Psoas muscle (tissue), 8 donors: ENCODE results near the gene NEK11. TPM values are rescaled to one million over a fixed set of nuclear protein-coding genes. Genes with fewer than 3 reads are reported as not detected.

ENCODE experiments used
- ATAC-seq, 4 donors: fragments of 200-7000 bp; cut with Tn5 transposase; one replicate each; pipeline ENCODE4 v1.9.1; 2020; ENCODE audit warnings: moderate library complexity in 3 of 4, mild to moderate bottlenecking in 2 of 4
- DNase-seq, 2 donors: peaks; one replicate each; pipeline ENCODE4 v3.0.0-alpha.2; 2020
- H3K27ac ChIP-seq: fragments of 200-600 bp; one replicate; pipeline ENCODE4 v1.8.0; 2022
- H3K27me3 ChIP-seq, 3 donors: fragments of 200-600 bp in 1 of 3; one replicate each; pipeline versions ENCODE4 v1.6.1 to v1.8.0; 2013 to 2022; ENCODE audit warnings: low read length in 2 of 3, mild to moderate bottlenecking in 2 of 3, moderate library complexity in 1 of 3; ENCODE audit not compliant: insufficient read depth in 3 of 3
- H3K36me3 ChIP-seq, 2 donors: fragments of 200-600 bp in 1 of 2; one replicate each; pipeline versions ENCODE4 v1.6.1 to v1.8.0; 2013 to 2022; ENCODE audit warnings: low read depth in 1 of 2, mild to moderate bottlenecking in 1 of 2, moderate library complexity in 1 of 2; ENCODE audit not compliant: insufficient read depth in 1 of 2
- H3K4me1 ChIP-seq: fragments of 200-600 bp; one replicate; pipeline ENCODE4 v1.8.0; 2022
- H3K4me3 ChIP-seq: fragments of 200-600 bp; one replicate; pipeline ENCODE4 v1.8.0; 2022; ENCODE audit warnings: mild to moderate bottlenecking
- H3K9me3 ChIP-seq: fragments of 200-600 bp; one replicate; pipeline ENCODE4 v1.8.0; 2022
- WGBS, 3 donors: extraction: QIAGEN DNeasy Blood & Tissue Kit; methylation state at CpG; one replicate each; pipeline versions ENCODE4 v1.1.6 to v1.1.7; 2013; 5-methylcytosine and 5-hydroxymethylcytosine counted together
- intact Hi-C, 2 donors: fragments of 100-400 bp; cut with DNase I; formaldehyde crosslinking; loops; one replicate each; pipeline versions ENCODE4 v1.11.0 to v1.14.2; 2022
- polyA plus RNA-seq, 3 donors: library from polyadenylated mRNA; stranded (reverse); fragments of 200-250 nt; gene quantifications; one replicate each; pipeline ENCODE4 v1.2.3, GENCODE V29; 2013
- total RNA-seq, 4 donors: library from RNA; stranded (reverse); fragmentation: NEBNext Ultra II Directional in 2 of 4; extraction: Animal tissue kit (Norgen Biotek cat#: 25700) in 2 of 4; gene quantifications; one replicate each; pipeline versions ENCODE4 v1.2.1 to v1.2.4, GENCODE V29; 2021 to 2023
- TF ChIP-seq, protein P1 (sequence below): fragments of 200-600 bp; IDR thresholded peaks from one replicate; pipeline ENCODE4 v1.8.0; 2022; ENCODE audit warnings: antibody characterized with exemption
- donor health status: healthy with polysubstance abuse.
- donor health status: DM: no; HTN: no; CAD: no; lungs with moderate emphysema.
- donor health status: Bipolar disorder and iron deficiency.
- donor health status: healthy.
- donor health status: DM: yes; HTN: yes; CAD: no.
- donor health status: DM: no; HTN: no; CAD: no.
- donor health status: DM: no; HTN: no; CAD: no.
- donor health status: DM: yes; HTN: yes; CAD: no.

Gene NEK11
- total and polyA plus RNA-seq, 7 donors = 1.5 to 7.2 (median 2.1) TPM

DNA sequence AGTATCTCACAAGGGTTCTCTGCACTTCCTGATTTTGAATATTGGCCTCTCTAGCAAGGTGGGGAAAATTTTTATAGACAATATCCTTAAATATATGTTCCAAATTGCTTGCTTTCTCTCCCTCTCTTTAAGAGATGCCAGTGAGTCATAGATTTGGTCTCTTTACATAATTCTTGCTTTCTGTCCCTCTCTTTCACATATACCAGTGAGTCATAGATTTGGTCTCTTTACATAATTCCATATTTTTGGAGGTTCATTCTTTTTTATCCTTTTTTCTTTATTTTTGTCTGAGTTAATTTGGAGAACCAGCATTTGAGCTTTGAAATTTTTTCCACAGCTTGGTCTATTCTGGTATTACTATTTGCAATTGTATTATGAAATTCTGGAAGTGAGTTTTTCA, 277.2 kb downstream of the NEK11 start:
- no peak overlapping the region for H3K4me3 ChIP-seq
- no peaks in the 10 kb centered on the region for H3K4me1 ChIP-seq
- intact Hi-C loops = no loop called here
- no peaks in the 10 kb centered on the region for H3K9me3 ChIP-seq
- H3K27ac ChIP-seq = no peak overlapping the region
- ATAC-seq (no peak), DNase-seq (no peak)
- H3K36me3 ChIP-seq = no peaks in the 10 kb centered on the region
- TF ChIP-seq, protein P1, sequence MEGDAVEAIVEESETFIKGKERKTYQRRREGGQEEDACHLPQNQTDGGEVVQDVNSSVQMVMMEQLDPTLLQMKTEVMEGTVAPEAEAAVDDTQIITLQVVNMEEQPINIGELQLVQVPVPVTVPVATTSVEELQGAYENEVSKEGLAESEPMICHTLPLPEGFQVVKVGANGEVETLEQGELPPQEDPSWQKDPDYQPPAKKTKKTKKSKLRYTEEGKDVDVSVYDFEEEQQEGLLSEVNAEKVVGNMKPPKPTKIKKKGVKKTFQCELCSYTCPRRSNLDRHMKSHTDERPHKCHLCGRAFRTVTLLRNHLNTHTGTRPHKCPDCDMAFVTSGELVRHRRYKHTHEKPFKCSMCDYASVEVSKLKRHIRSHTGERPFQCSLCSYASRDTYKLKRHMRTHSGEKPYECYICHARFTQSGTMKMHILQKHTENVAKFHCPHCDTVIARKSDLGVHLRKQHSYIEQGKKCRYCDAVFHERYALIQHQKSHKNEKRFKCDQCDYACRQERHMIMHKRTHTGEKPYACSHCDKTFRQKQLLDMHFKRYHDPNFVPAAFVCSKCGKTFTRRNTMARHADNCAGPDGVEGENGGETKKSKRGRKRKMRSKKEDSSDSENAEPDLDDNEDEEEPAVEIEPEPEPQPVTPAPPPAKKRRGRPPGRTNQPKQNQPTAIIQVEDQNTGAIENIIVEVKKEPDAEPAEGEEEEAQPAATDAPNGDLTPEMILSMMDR = no peak
- peaks cover 0 to 8% (median 0%) of the 10 kb centered on the region in 3 donors for H3K27me3 ChIP-seq

DNA sequence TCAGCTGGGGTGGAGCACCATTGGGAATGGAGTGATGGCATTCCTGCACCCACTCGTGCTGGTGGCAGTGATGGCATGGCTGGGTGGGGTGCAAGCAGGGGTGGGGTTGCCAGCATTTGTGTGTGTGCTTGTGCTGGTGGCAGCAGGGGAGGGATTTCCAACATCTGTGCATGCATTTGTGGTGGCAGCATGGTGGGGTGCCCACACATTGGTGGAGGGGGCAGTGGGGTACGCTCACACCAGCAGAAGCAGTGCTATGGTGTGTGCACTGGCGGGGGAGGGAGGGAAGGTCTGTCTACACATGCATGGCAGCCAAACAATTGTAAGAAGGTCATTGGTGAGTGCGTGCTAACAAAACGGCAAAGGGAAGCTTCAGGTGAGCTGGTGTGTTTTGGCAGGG, 278.2 kb downstream of the NEK11 start:
- no peaks in the 10 kb centered on the region for H3K9me3 ChIP-seq
- no peak overlapping the region for H3K4me3 ChIP-seq
- H3K27me3 ChIP-seq = peaks cover 0 to 8% (median 0%) of the 10 kb centered on the region in 3 donors
- intact Hi-C loops = no loop called here
- WGBS, 3 donors = 85 to 95% (median 86%) methylated on average over 5 of the region's 5 CpGs
- no peak overlapping the region for H3K27ac ChIP-seq
- no peaks in the 10 kb centered on the region for H3K36me3 ChIP-seq
- TF ChIP-seq, protein P1 = no peak
- H3K4me1 ChIP-seq = no peaks in the 10 kb centered on the region
- ATAC-seq (no peak), DNase-seq (no peak)

DNA sequence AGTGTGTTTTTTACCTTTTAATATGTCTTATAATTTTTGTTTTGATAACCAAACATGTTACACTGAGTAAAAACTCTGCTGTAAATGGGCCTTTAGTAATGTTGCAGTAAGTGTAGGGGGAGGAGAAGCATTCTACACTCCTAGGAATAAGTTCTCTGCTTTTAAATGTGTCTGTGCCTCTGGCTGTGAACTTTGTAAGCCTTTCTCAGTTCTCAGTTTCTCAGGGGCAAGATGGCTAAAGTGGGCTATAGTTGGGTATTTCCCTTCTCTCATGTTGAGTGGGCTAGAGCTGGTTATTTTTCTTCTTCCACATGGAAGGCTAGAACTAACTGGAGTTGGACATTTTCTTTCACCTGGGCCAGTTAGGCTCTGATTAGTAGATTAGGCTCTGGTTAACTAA, 279.6 kb downstream of the NEK11 start:
- H3K36me3 ChIP-seq = no peaks in the 10 kb centered on the region
- peaks cover 0 to 8% (median 0%) of the 10 kb centered on the region in 3 donors for H3K27me3 ChIP-seq
- no peak overlapping the region for H3K27ac ChIP-seq
- ATAC-seq = no peak
- intact Hi-C loops = no loop called here
- no peak overlapping the region for H3K4me3 ChIP-seq
- H3K9me3 ChIP-seq = no peaks in the 10 kb centered on the region
- no peak for DNase-seq
- no peaks in the 10 kb centered on the region for H3K4me1 ChIP-seq
- TF ChIP-seq, protein P1 = no peak

DNA sequence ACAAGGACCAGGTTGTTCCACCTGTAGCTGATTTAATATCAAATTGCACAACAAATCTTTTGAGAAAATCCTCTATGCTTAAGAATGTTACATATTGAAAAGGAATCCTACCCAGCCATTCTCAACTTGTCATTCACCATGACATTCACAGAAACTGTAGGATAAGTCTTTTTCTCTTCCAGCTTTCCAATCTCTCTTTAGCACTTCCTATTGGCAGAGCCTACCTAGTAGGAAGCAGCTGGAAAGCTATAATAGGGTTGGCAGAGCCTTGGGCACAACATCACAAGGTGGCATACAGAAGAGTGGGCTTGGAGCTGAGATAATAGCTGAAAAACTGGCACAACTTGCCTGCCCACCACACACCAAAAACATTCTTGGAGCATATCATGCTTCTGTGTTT, 287.6 kb downstream of the NEK11 start:
- Histone ChIP-seq H3K27me3 (no peaks in the 10 kb centered on the region), H3K9me3 (no peaks in the 10 kb centered on the region), H3K27ac (no peak overlapping the region), H3K4me1 (no peaks in the 10 kb centered on the region), H3K4me3 (no peak overlapping the region), H3K36me3 (no peaks in the 10 kb centered on the region)
- DNase-seq = no peak
- no peak for ATAC-seq
- intact Hi-C loops = no loop called here
- TF ChIP-seq, protein P1 = no peak

DNA sequence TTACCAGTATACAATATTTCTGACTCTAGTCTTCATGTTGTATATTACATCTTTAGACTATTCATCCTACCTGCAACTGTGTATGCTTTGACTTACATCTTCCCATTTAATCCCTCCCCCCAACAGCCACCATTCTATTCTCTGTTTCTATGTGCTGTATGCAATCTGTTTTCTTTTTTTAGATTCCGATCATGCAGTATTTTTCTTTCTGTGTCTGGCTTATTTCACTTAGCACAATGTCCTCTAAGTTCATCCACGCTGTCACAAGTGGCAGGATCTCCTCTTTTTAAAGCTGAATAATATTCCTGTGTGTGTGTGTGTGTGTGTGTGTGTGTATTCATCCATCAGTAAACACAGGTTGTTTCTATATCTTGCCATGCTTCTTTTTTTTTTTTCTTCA, 288.5 kb downstream of the NEK11 start:
- H3K36me3 ChIP-seq = no peaks in the 10 kb centered on the region
- no peaks in the 10 kb centered on the region for H3K4me1 ChIP-seq
- no peaks in the 10 kb centered on the region for H3K27me3 ChIP-seq
- no peak for DNase-seq
- H3K4me3 ChIP-seq = no peak overlapping the region
- intact Hi-C loops = no loop called here
- WGBS, 3 donors = 91 to 95% (median 93%) methylated on average over 2 of the region's 2 CpGs
- no peaks in the 10 kb centered on the region for H3K9me3 ChIP-seq
- no peak for ATAC-seq
- no peak overlapping the region for H3K27ac ChIP-seq
- TF ChIP-seq, protein P1 = no peak
